NCI-H187 (cell line): ENCODE results near the gene DNAJC3.
"Not testable (repeated sequence)": the region's sequence is repeated elsewhere in the genome, so short reads cannot be mapped to it uniquely, and the experiment has no call there.

Experiments
- DNase-seq, 2 experiments: peaks; one replicate each; lab custom pipeline; 2025; lab: John Stamatoyannopoulos, UW

The DNAJC3 gene

DNA sequence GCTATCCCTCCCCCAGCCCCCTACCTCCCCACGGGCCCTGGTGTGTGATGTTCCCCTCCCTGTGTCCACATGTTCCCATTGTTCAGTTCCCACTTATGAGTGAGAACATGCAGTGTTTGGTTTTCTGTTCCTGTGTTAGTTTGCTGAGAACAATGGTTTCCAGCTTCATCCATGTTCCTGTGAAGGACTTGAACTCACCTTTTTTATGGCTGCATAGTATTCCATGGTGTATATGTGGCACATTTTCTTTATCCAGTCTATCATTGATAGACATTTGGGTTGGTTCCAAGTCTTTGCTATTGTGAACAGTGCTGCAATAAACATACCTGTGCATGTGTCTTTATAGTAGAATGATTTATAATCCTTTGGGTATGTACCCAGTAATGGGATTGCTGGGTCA is 105.0 kb downstream of the DNAJC3 start:
- not testable (repeated sequence) for DNase-seq

DNA sequence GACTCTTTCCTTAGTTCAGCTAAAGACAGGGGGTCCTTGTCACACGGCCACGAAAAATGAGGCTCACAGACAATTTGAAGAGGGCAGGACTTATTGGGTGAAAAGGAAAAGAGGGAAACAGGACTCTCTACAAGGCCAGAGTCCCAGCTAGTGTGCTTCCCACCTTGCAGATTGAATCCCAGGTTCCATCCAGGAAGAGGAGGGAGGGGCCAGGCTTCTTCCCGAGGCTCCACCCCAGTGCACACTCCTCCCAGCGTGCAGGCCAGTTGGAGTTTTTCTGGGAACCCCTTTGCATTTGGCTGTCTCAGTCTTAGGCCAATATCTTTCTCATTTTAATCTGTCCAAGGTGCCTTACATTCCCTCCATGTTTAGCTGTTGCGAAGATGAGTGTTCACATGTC is 106.8 kb downstream of the DNAJC3 start:
- DNase-seq = no peak

DNA sequence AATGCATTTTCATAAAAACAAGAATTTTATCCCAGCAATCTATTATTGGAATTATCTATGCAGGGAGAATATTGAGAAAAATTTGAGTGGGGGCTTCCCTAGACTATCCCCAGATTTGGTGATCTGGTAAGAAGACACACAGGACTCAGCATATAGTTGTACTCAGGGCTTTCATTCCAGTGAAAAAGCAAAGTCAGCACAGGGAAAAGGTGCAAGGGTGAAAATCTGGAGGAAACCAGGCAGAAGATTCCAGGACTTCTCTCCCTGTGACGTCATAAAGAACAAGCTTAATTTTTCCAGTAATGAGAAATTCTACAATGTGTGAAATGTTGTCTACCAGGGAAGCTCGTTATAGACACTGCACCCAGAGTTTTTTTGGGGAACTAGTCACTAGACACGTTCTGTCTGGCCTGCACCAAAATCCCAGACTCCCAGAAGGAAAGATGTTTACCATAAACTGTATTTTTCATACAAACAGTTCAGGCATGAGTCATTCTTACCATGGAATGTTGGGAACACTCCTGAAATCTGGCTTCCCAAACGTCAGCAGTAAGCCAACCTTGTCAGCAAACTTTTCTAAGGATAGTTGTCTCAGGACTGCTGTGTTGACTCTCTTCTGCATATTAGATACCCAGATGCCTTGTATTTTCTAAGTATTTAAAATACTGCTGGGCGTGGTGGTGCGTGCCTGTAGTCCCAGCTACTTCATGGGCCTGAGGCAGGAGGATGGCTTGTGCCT is 107.4 kb downstream of the DNAJC3 start:
- DNase-seq = no peak

DNA sequence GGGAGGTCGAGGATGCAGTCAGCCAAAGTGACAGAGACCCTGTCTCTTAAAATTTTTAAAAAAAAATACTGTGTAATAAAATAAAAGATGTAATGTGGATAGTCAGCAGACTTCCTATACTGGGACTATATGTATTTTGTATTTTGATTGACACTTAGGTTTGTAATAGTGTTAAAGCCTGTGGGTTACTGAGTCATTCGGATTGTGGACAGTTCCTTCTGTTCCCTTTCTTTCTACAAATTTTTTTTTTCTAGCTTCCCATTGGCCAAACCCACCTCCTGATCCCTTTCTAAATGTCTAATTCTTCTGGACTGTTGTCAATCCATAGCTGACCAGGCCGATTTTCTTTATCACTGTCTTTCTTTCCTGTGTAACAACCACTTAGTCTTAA is 108.0 kb downstream of the DNAJC3 start:
- DNase-seq = no peak

DNA sequence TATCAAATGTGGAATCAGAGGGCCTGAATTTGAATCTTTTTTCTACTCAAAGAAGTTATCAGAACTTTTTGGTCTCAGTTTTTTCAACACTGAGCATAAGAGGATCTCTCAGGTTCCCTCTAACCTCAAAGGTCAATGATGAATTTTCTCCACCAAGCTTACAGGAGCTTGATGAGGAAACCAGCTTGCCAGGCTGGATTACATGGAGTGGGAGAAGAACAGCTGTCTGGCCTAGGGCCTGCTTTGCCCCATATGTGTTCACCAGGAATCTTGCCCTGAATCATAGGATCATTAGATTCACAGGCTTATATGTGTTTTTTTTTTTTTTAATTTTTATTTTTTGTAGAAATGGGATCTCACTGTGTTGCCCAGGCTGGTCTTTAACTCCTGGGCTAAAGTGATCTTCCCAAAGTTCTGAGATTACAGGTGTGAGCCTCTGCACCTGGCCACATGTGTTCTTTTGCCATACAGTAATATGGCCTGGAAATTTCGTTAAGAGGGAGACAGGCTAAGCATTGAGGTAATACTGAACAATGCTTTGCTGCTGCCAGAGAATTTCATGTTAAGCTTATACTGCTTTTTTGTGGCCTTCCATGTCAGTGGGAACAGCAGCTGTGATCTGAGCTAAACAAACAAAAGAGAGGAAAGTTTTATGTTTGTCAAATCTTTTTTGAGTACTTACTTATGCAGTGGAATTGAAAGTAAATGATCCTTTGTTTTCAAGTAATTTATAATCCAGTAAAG is 110.6 kb downstream of the DNAJC3 start:
- no peak for DNase-seq

DNA sequence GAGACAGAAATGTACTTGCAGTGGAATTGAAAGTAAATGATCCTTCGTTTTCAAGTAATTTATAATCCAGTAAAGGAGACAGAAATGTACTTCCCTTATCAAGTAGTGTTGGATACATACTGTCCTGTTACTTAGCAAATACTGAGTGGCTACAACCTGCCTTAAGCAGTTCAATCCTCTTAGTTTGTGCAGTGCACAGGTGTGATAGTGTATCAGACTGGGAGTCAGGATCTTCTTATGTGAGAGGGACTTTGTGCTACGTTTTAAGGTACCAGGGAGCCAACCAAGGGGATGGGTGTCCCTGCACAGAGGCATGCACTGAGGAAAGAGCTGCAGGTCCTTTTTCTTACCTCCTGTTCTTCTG is 111.1 kb downstream of the DNAJC3 start:
- DNase-seq = no peak

DNA sequence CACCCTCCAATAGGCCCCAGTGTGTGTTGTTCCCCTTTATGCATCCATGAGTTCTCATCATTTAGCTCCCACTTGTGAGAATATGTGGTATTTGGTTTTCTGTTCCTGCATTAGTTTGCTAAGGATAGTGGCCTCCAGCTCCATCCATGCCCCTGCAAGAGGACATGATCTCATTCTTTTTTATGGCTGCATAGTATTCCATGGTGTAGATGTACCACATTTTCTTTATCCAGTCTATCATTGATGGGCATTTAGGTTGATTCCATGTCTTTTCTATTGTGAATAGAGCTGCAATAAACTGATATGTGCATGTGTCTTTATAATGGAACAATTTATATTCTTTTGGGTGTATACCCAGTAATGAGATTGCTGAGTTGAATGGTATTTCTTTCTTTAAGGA is 112.4 kb downstream of the DNAJC3 start:
- not testable (repeated sequence) for DNase-seq

DNA sequence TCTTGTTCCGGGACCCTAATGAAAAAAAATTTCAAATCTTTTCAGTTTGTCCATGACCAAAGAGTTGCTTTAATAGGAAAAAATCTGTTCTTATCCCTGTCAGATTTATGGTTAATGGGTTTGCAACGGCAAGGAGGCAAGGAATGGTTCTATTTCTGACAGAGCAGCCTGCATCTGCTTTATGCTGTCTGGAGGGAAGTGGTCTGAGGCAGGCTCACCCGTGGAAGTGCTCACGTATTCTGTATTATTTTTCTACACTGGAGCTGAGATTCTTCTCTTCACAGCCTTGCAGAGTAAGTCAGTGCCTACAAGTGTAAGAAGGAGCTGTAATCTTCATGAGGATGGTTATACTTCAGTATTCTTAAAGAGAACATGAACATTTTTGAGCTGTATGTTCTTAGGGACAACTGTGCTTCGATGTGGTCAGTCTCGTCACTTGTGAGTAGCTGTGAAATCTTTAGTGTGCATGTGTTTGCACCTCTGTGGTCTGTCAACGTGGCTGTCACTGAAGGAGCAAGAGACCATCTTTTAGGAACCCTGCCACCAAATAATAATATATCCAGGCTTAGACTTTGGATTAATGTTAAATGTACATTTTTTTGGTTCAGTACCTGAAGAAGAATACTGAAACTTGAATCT is 114.3 kb downstream of the DNAJC3 start:
- no peak for DNase-seq

DNA sequence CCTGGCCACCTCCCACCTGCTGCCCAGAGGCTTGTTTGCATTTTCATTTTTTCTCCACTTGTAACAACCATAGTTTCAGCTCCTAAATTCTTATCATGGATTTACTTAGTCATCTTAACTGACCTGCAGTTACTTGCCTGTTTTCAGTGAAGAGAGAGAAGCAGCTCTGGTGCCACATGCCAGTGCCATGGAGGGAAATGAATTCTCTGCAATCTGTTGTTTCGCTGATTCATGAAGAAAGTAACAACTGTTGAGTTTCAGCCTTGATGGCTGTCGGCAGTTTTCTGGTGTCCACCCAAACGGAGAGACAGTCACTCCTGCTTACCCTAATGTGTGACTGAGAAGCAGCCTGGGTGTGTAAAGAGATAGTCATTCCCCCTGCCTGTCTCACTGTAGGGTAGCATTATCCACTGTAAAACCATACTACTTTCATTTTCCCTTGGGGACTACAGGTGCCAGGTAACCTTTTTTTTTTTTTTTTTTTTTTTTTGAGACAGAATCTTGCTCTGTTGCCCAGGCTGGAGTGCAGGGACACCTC is 116.1 kb downstream of the DNAJC3 start:
- DNase-seq = no peak

DNA sequence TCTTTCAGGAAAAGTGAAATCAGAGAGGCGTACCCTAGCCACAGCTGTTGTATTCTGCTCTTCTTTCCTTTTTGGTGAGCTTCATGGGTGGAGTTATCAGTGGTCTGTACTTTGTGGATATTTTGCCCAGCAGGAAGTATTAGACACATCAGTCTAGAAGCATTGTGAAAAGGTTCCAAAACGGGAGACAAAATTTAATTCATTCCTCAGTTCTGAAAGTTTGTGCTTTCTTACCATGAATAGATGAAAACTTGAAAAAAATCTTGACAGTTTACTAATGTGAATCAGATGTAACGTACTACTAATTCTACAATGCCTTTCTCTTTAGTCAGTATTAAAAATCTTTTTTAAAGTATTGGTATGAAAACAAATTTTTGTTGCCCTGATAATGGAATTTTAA is 116.8 kb downstream of the DNAJC3 start:
- no peak for DNase-seq

DNA sequence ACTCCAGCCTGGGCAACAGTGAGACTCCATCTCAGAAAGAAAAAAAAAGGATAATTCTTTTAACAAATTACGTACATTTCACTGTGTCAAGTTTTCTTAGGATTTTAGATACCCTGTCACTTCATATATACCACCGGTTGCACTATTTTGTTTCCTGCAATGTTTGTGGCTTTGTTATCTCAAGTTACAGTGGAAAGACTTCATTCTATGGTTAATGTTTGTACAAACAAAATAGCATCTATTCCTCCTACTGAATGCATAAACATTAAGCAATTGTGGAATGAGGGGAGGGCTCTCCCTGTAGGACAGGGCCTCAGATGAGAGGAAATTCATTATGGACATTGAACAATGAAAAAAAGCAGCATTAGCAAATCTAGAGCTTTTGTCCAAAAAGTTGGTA is 120.1 kb downstream of the DNAJC3 start:
- no peak for DNase-seq

DNA sequence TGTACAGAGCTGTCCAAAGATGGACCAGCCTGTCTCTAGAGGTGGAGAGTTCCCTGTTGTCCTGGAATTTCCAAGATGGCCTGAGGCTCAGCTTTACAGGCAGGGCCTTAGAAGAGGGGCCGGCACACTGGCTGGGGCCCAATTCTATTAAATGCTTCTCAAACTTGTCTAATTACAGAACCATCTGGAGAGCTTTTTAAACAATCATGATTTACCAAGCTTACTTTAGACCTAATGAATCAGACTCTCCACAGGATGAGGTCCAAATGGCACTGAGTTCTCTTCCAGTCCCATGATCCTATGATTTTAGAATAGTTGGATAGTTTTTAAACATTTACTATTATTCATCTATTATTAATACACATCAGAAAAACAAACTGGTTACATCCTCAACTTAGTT is 123.5 kb downstream of the DNAJC3 start:
- no peak for DNase-seq

DNA sequence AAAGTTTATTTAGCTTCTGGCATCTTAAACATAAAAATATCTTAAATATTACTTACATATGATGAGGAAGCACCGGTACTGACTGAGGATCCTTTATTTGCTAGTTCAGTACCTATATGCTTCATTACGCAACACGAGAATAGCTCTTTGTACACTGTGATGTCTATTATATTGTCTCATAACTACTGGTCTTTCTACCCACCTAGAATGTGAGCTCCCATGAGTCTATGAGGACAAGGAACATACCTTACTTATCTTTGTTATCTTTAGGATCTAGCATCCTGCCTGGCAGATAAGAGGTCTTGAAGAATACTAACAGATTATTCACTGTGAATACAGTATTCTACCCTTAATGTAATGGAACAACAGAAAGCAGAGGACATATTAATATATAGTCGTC is 124.9 kb downstream of the DNAJC3 start:
- DNase-seq = no peak

DNA sequence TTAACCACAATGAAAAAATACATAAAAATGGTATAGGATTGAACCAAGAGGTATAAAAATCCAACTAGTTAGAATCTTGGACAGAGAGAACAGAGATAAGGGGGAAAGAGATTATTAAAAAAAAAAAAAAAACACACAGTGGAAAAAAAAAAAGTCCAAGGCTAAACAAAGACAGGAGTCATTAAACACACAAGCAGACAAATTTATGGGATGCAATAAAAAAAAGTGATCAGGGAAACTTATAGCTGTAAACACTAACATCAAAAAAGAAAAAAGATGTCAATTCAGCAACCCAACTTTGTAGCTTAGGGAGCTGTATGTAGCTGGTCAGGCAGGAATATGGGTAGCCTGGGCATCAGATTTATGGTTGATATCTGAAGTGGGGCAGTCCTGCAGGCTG is 129.0 kb downstream of the DNAJC3 start:
- DNase-seq = no peak

DNA sequence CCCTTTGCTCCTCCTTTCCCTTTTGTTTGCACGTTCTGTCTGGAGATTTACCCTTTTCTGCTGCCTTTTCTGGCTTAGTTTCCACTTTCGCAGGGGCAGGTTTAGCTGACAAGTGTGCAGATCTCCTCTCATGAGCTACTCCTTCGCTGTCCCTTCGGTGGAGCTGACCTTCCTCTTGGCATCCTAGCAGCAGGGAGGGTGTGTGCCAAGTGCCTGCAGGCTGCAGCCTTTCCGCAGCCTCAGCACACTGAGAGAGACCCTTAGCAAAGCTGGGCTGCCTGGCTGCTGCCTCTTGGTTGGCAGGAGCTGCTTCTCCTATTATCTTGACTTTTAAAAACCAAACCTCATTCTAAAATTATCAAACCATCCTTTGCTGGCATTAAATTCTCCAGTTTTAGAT is 132.5 kb downstream of the DNAJC3 start:
- no peak for DNase-seq

DNA sequence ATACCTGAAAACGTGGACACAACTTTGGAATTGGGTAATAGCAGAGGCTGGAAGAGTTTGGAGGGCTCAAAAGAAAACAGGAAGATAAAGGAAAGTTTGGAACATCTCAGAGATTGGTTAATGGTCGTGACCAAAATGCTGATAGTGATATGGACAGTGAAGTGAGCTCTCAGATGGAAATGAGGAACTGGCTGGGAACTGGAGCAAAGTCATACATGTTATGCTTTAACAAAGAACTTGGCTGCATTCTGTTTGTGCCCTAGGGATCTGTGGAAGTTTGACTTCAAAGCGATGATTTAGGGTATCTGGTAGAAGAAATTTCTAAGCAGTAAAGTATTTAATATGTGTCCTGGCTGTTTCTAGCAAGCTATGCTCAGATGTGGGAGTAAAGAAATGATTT is 136.2 kb downstream of the DNAJC3 start:
- no peak for DNase-seq

DNA sequence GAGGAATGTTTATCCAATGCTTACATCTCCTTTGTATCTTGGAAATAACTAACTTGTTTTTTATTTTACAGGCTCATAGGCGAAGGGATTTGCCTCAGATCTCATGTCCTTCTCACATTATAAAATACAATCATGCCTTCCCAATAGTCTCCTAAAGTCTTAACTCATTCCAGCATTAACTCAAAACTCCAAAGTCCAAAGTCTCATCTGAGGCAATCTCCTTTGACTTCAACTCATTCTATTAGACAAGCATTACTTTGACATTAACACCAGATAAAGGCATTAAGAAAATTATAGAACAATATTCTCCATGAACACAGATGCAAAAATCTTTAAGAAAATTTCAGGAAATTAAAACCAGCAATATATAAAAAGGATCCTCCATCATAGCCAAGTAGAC is 137.6 kb downstream of the DNAJC3 start:
- DNase-seq = no peak

DNA sequence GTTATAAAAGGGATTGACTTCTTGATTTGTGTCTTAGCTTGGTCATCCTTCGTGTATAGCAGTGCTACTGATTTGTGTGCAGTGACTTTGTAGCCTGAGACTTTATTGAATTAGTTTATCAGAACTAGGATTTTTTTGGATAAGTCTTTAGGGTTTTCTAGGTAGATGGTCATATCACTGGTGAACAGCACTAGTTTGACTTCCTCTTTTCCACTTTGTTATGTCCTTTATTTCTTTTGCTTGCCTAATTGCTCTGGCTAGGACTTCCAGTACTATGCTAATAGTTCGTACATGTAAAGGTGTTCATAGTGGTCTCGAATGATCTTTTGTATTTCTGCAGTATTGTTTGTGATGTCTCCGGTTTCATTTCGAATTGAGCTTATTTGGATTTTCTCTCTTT is 145.4 kb downstream of the DNAJC3 start:
- no peak for DNase-seq

DNA sequence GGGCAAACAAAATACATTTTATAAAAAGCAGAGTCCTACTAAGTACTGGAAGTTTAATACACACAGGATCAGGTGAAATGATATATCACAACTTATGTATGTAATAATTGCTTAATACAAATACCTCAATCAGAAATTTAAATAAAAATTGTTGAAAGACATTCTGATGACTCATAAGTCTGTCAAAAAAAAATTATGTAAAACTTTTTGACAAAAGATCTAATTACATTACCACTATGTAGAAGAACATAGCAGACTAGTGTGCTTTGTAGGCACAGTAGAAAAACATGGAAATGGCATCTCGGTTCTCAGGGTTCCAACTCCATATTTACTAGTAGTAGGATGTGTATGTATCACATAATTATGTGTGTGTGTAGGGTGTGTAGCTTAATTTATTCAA is 156.2 kb downstream of the DNAJC3 start:
- no peak for DNase-seq

DNA sequence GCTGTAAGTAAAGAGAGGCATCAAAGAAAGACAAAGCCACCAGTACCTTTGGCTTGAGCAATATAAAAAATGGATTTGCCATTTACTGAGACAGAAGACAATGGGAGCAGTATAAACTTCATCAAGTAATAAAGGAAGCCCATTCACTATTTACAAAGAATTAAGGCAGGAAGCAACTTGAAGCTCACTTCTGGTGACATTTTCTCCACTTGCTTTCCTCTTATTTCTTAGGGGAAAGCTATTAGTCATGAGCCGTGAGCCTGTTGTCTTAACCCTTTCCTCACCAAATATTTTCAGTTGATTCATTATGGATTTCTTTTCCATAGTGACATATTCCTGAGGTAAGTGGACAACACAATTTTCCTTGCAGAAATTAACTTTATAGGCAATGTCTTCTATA is 156.8 kb downstream of the DNAJC3 start:
- DNase-seq = no peak

DNA sequence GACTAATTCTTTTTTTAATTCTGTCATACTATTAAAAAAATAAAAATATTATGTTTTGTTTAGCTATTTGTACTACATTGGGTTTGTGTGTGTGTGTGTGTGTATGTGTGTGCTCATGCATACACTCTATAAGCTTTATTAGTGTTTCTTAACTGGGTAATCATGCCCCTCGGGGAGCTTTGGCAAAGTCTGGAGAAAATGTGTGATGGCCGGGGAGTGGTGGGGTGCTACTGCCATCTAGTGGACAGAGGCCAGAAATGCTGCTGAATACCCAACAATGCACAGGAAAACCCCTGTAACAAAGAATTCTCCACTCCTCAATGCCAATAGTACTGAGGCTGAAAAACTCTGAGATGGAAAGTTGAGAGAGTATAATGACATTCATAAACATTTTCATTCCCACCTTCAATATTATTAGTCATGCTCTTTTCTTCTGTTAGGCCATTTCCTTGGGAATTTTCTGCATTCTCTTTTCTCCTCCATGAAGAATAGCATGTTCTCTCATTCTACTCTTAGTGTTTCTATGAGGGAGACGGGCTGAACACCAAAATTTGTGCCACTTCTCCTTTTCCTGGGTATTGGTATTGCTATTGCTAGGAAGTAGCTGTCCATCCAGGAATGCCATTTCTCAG is 157.3 kb downstream of the DNAJC3 start:
- peak; percentile 47 to 64 for DNase-seq

DNA sequence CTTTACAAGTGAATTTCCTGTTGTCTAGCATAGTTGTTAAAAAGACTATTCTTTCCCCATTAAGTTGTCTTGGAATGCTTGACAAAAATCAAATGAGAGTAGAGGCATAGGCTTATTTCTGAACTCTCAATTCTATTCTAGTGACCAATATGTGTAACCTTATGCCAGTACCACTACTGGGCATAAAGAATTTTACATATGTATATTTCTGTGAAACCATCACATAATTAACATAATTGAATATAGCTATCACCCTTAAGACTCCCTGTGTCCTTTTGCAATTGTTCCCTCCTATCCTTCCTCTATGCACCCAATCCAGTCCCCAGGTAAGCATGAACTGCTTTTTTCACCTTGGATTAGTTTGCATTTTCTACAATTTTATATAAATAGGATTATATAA is 165.0 kb downstream of the DNAJC3 start:
- DNase-seq = no peak

DNA sequence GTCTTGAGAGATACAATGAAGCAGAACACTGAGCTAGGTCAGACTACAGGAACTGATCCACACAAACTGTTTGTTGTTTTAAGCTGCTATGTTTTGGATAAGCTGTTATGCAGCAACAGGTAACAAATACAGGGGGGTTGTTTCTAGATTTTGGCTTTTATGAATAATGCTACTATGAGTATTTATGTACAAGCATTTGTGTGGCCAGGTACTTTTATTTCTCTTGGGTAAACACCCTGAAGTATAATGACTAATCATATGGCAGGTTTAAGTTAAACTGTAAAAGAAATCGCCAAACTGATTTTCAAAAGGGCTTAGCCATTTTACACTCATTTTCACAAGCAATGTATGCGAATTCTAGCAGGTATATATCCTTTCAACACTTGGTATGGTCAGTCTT is 166.0 kb downstream of the DNAJC3 start:
- DNase-seq = no peak
